A549 (cell line): ENCODE measurements around the gene LTBP3. TPM values are rescaled to one million over a fixed set of nuclear protein-coding genes. Genes with fewer than 3 reads are reported as not detected.
A peak's percentile ranks its signal among the peaks of the same experiment; 100 is the strongest.

Source experiments
- ATOH8 ChIP-seq: fragments of 250-450 bp; sonication (Bioruptor Pico); IDR thresholded peaks from 2 replicates; pipeline ENCODE4 v1.5.0; 2020; ENCODE audit warnings: low read depth, mild to moderate bottlenecking, moderate library complexity
- BCL3 ChIP-seq: fragments of >200 bp; sonication (Bioruptor Twin); formaldehyde crosslinking; IDR thresholded peaks from 3 replicates; pipeline ENCODE4 v1.6.1; 2016
- BHLHE40 ChIP-seq: IDR thresholded peaks from 2 replicates; pipeline ENCODE4 v1.6.1; 2012; ENCODE audit warnings: low read depth, low read length, inconsistent platforms
- CBX8 ChIP-seq: fragments of 200-600 bp; sonication (generic); IDR thresholded peaks from 2 replicates; pipeline ENCODE4 v1.6.1; 2016
- CEBPB ChIP-seq, 2 experiments: fragments of >200 bp in 1 of 2; sonication (Bioruptor Twin) in 1 of 2; formaldehyde crosslinking in 1 of 2; IDR thresholded peaks; 2 replicates each; pipeline ENCODE4 v1.6.1; 2012 to 2016
- CHD2 ChIP-seq: fragments of 150-350 bp; IDR thresholded peaks from 2 replicates; pipeline ENCODE4 v1.6.1; 2014; ENCODE audit warnings: low read length; ENCODE audit not compliant: partially characterized antibody
- CTCF ChIP-seq: fragments of >200 bp; sonication (Bioruptor Twin); formaldehyde crosslinking; IDR thresholded peaks from 3 replicates; pipeline ENCODE4 v1.5.1; 2016
- E2F6 ChIP-seq: IDR thresholded peaks from 2 replicates; pipeline ENCODE4 v1.6.1; 2012; ENCODE audit warnings: low read depth, borderline replicate concordance
- EHF ChIP-seq: fragments of 250-450 bp; sonication (Bioruptor Pico); IDR thresholded peaks from 2 replicates; pipeline ENCODE4 v1.5.0; 2020; ENCODE audit warnings: mild to moderate bottlenecking
- ELK1 ChIP-seq: fragments of 150-350 bp; IDR thresholded peaks from 2 replicates; pipeline ENCODE4 v1.6.1; 2014; ENCODE audit warnings: low read depth, mild to moderate bottlenecking, low read length
- EP300 ChIP-seq, 2 experiments: fragments of >200 bp; sonication (Bioruptor Twin); formaldehyde crosslinking; IDR thresholded peaks; 2 replicates in 1 of 2; 3 replicates in 1 of 2; pipeline ENCODE4 v1.6.1; 2016 to 2017
- FOSB ChIP-seq: fragments of 250-450 bp; sonication (Bioruptor Pico); IDR thresholded peaks from 2 replicates; pipeline ENCODE4 v1.5.0; 2020; ENCODE audit warnings: mild to moderate bottlenecking, moderate library complexity
- FOSL2 ChIP-seq, 2 experiments: fragments of 450-650 bp in 1 of 2; fragments of >200 bp in 1 of 2; sonication (Bioruptor Twin) in 1 of 2; formaldehyde crosslinking; IDR thresholded peaks; 2 replicates each; pipeline versions ENCODE4 v1.5.0 to v1.6.1; 2016 to 2020; ENCODE audit warnings: mild to moderate bottlenecking in 1 of 2, moderate library complexity in 1 of 2
- GATA3 ChIP-seq: IDR thresholded peaks from 2 replicates; pipeline ENCODE4 v1.6.1; 2012; ENCODE audit warnings: borderline replicate concordance
- HEYL ChIP-seq: fragments of 250-450 bp; sonication (Bioruptor Pico); IDR thresholded peaks from 2 replicates; pipeline ENCODE4 v1.8.0; 2021; ENCODE audit warnings: mild to moderate bottlenecking, moderate library complexity
- HOXB5 ChIP-seq: fragments of 250-450 bp; sonication (Bioruptor Pico); IDR thresholded peaks from 2 replicates; pipeline ENCODE4 v1.5.0; 2020; ENCODE audit warnings: mild to moderate bottlenecking, moderate library complexity
- JUN ChIP-seq, 2 experiments: fragments of >200 bp; sonication (Bioruptor Twin); formaldehyde crosslinking; IDR thresholded peaks; 2 replicates in 1 of 2; 3 replicates in 1 of 2; pipeline ENCODE4 v1.6.1; 2016 to 2017
- JUNB ChIP-seq: fragments of >200 bp; sonication (Bioruptor Twin); formaldehyde crosslinking; IDR thresholded peaks from 2 replicates; pipeline ENCODE4 v1.6.1; 2016
- MAFK ChIP-seq: fragments of 450-650 bp; IDR thresholded peaks from 2 replicates; pipeline ENCODE4 v1.6.1; 2014; ENCODE audit not compliant: partially characterized antibody
- MAX ChIP-seq: IDR thresholded peaks from 2 replicates; pipeline ENCODE4 v1.6.1; 2012
- MAZ ChIP-seq: fragments of 150-350 bp; IDR thresholded peaks from 2 replicates; pipeline ENCODE4 v1.6.1; 2014; ENCODE audit warnings: antibody characterized with exemption, low read depth, low read length, borderline replicate concordance
- NFE2L2 ChIP-seq: fragments of 150-350 bp; conservative IDR thresholded peaks from 2 replicates; pipeline ENCODE4 v1.6.1; 2014; ENCODE audit warnings: low read length
- NPAS2 ChIP-seq: fragments of 250-450 bp; sonication (Bioruptor Pico); IDR thresholded peaks from 2 replicates; pipeline ENCODE4 v1.8.0; 2022; ENCODE audit warnings: mild to moderate bottlenecking, moderate library complexity, borderline replicate concordance
- NR3C1 ChIP-seq: fragments of >200 bp; sonication (Bioruptor Twin); formaldehyde crosslinking; IDR thresholded peaks from 3 replicates; pipeline ENCODE4 v1.6.1; 2017
- PBX3 ChIP-seq: IDR thresholded peaks from 2 replicates; pipeline ENCODE4 v1.6.1; 2012
- PHF8 ChIP-seq: fragments of 200-600 bp; sonication (generic); IDR thresholded peaks from 2 replicates; pipeline ENCODE4 v1.6.1; 2016; ENCODE audit warnings: low read depth, mild to moderate bottlenecking, antibody characterized with exemption, moderate library complexity, borderline replicate concordance
- POLR2A ChIP-seq: IDR thresholded peaks from 2 replicates; pipeline ENCODE4 v1.6.1; 2012; ENCODE audit warnings: mild to moderate bottlenecking, low read length
- RARB ChIP-seq: fragments of 250-450 bp; sonication (Bioruptor Pico); IDR thresholded peaks from 2 replicates; pipeline ENCODE4 v1.8.0; 2021; ENCODE audit warnings: mild to moderate bottlenecking, moderate library complexity
- RCOR1 ChIP-seq: fragments of 150-350 bp; IDR thresholded peaks from 2 replicates; pipeline ENCODE4 v1.6.1; 2014; ENCODE audit warnings: antibody characterized with exemption, low read length, low read depth
- SMC3 ChIP-seq: fragments of >200 bp; sonication (Bioruptor Twin); formaldehyde crosslinking; IDR thresholded peaks from 3 replicates; pipeline ENCODE4 v1.6.1; 2018; ENCODE audit warnings: inconsistent platforms
- SREBF2 ChIP-seq: fragments of 450-650 bp; IDR thresholded peaks from 2 replicates; pipeline ENCODE4 v1.6.1; 2014; ENCODE audit warnings: mild to moderate bottlenecking, moderate library complexity
- TFCP2L1 ChIP-seq: fragments of 250-450 bp; sonication (Bioruptor Pico); IDR thresholded peaks from 2 replicates; pipeline ENCODE4 v1.5.0; 2021; ENCODE audit warnings: mild to moderate bottlenecking
- USF2 ChIP-seq: fragments of 450-650 bp; IDR thresholded peaks from 2 replicates; pipeline ENCODE4 v1.6.1; 2014; ENCODE audit warnings: antibody characterized with exemption
- ZFP36 ChIP-seq: fragments of 450-650 bp; IDR thresholded peaks from 2 replicates; pipeline ENCODE4 v1.6.1; 2014; ENCODE audit warnings: borderline replicate concordance; ENCODE audit not compliant: partially characterized antibody
- ZSCAN20 ChIP-seq: fragments of 250-450 bp; sonication (Bioruptor Pico); IDR thresholded peaks from 2 replicates; pipeline ENCODE4 v1.8.0; 2022; ENCODE audit warnings: mild to moderate bottlenecking, moderate library complexity
- polyA plus RNA-seq, 4 experiments: library from polyadenylated mRNA; depleted of rRNA in 3 of 4; stranded (reverse); fragments of >200 nt; fragmentation: RNase III in 1 of 4; extraction: RNeasy Plus Mini Kit Qiagen cat#74134 plus additional on column Dnase treatment in 1 of 4; gene quantifications; 2 replicates in 3 of 4; 3 replicates in 1 of 4; pipeline ENCODE4 v1.2.3, GENCODE V29; 2011 to 2017

The LTBP3 gene
- polyA plus RNA-seq, 2 of the 4 experiments (the other 2 are of a cell fraction): 28.6 to 123 TPM

- TF ChIP-seq JUNB (0 out of 2 replicates have a peak, but pooled peaks have one; percentile 24), CTCF (no peak), ELK1 (no peak), HOXB5 (CRISPR knock-in tag) (0 out of 2 replicates have a peak, but pooled peaks have one; percentile 70), ATOH8 (CRISPR knock-in tag) (no peak; the same call in none of the 2 replicates), GATA3 (peak; percentile 63), PBX3 (peak; percentile 77; the same call in 1 of the 2 replicates), NR3C1 (no peak), SREBF2 (no peak), BCL3 (peak; percentile 97), USF2 (peak; percentile 49; the same call in 1 of the 2 replicates), RARB (0 out of 2 replicates have a peak, but pooled peaks have one; percentile 25), ZFP36 (no peak), PHF8 (no peak), RCOR1 (no peak), EHF (CRISPR knock-in tag) (peak; percentile 75), MAFK (peak; percentile 35), ZSCAN20 (CRISPR knock-in tag) (no peak), BHLHE40 (peak; percentile 61; the same call in 1 of the 2 replicates), E2F6 (peak; percentile 77), NFE2L2 (no peak), POLR2A (0 out of 2 replicates have a peak, but pooled peaks have one; percentile 13), NPAS2 (CRISPR knock-in tag) (no peak), EP300 (IDR thresholded peaks at IDR 0.05) (peak; percentile 44 to 85; a peak in 3 of 5 replicates), FOSL2 (IDR thresholded peaks at IDR 0.05) (no peak), FOSL2 (CRISPR knock-in tag; IDR thresholded peaks at IDR 0.05) (peak; percentile 58), CBX8 (no peak), HEYL (CRISPR knock-in tag) (no peak), CEBPB (IDR thresholded peaks at IDR 0.05) (peak; percentile 61 to 86; a peak in 3 of 4 replicates), CHD2 (peak; percentile 89), FOSB (CRISPR knock-in tag) (peak; percentile 8; the same call in 1 of the 2 replicates), SMC3 (peak; percentile 62; the same call in 2 of the 3 replicates), TFCP2L1 (CRISPR knock-in tag) (peak; percentile 55; the same call in 1 of the 2 replicates), MAZ (no peak), JUN (IDR thresholded peaks at IDR 0.05) (peak; percentile 94 to 99), MAX (peak; percentile 89)
Measured at GRCh38 chr11:65497141-65498041, 60.8 kb downstream of the LTBP3 start (continued).
